ENCODE data around the gene C1orf94. TPM values are rescaled to one million over a fixed set of nuclear protein-coding genes. Genes with fewer than 3 reads are reported as not detected.

The C1orf94 gene
- polyA plus RNA-seq, 1 of the 3 experiments (the other 2 are of a cell fraction): not detected

- H3K27ac ChIP-seq (ENCODE audit: low read depth in 2 of 2, low read length in 1 of 2): no peak overlapping the region
- no peak overlapping the region for H2AFZ ChIP-seq (ENCODE audit: low read depth)
- no peaks in the 10 kb centered on the region for H4K20me1 ChIP-seq (ENCODE audit: insufficient read depth)
- CTCF ChIA-PET: interaction anchor here (0.6 to 4.2 kb wide), 109 partner anchors 9 to 767 kb away, joined by 3 to 111 read pairs (median 4); partner anchors contain the start of gene C1orf94
- peak overlapping the region; percentile 24 to 53 for H3K4me3 ChIP-seq (ENCODE audit: low read depth in 2 of 2, low read length in 1 of 2)
- H3F3A ChIP-seq (replicated peaks; ENCODE audit: insufficient read depth): no peaks in the 10 kb centered on the region
- H3K9ac ChIP-seq: no peak overlapping the region
- H3K27me3 ChIP-seq (ENCODE audit: insufficient read depth): no peaks in the 10 kb centered on the region
- DNase-seq: peak; percentile 89
- no peaks in the 10 kb centered on the region for H3K9me2 ChIP-seq
- H3K36me3 ChIP-seq (replicated peaks in 1 of 2; ENCODE audit: control insufficient read depth in 1 of 2, insufficient read depth in 2 of 2, low read length in 1 of 2): no peaks in the 10 kb centered on the region
- WGBS (ENCODE audit: low lambda C conversion rate): 23% methylated on average over 21 of the region's 46 CpGs
- peak; percentile 88 for TF ChIP-seq RAD21 (IDR thresholded peaks at IDR 0.05; ENCODE audit: low read length)
- no peak for TF ChIP-seq EP300 (IDR thresholded peaks at IDR 0.05; ENCODE audit: borderline replicate concordance in 1 of 2, low read depth in 1 of 2, low read length in 1 of 2)
- TF ChIP-seq TAF1 (IDR thresholded peaks at IDR 0.05; ENCODE audit: borderline replicate concordance, low read depth, low read length): no peak
- TF ChIP-seq CTCF (IDR thresholded peaks at IDR 0.05): peak; percentile 55
- TF ChIP-seq PBX3 (IDR thresholded peaks at IDR 0.05): no peak
- TF ChIP-seq USF1 (IDR thresholded peaks at IDR 0.05; ENCODE audit: borderline replicate concordance, low read depth): no peak
- TF ChIP-seq RXRA (IDR thresholded peaks at IDR 0.05; ENCODE audit: borderline replicate concordance, low read depth): no peak
- no peak for TF ChIP-seq SIN3A (IDR thresholded peaks at IDR 0.05; ENCODE audit: borderline replicate concordance, low read depth, low read length)
- TF ChIP-seq REST (IDR thresholded peaks at IDR 0.05; ENCODE audit: low read depth, low read length): no peak
- no peak for TF ChIP-seq USF2 (IDR thresholded peaks at IDR 0.05; ENCODE audit: borderline replicate concordance, low read depth, low read length)
- peak; percentile 63 for TF ChIP-seq SMC3 (IDR thresholded peaks at IDR 0.05; ENCODE audit: low read depth, low read length)
- peaks cover 0 to 15% of the 10 kb centered on the region in 2 experiments; a peak in 1 of 4 replicates for H3K4me1 ChIP-seq (ENCODE audit: control insufficient read depth in 1 of 2, insufficient read depth in 2 of 2, low read depth in 1 of 2, low read length in 1 of 2)
- POLR2A ChIA-PET: interaction anchor here (1.2 kb wide), 1 partner anchor 344 kb away, joined by 3 read pairs; no protein-coding TSS in a partner anchor
- H3K4me2 ChIP-seq: peak overlapping the region; percentile 82
- no peaks in the 10 kb centered on the region for H3K9me3 ChIP-seq
- H3K79me2 ChIP-seq (ENCODE audit: insufficient read depth): no peaks in the 10 kb centered on the region
Measured at GRCh38 chr1:34162852-34163766, 13.6 kb upstream of the C1orf94 start.
